SIG-M5 treated with dmso at 0.1 percent for 504 hours (cell line): ENCODE results near the gene IFT88.
"Not testable (repeated sequence)": the region's sequence is repeated elsewhere in the genome, so short reads cannot be mapped to it uniquely, and the experiment has no call there.

ENCODE experiments used
- DNase-seq: peaks from one replicate; lab custom pipeline; 2025; ENCODE audit not compliant: unreplicated experiment; lab: John Stamatoyannopoulos, UW

IFT88 gene

GRCh38 chr13:20616059-20616797 lies 49.3 kb downstream of the IFT88 start:
- no peak for DNase-seq

GRCh38 chr13:20623000-20623399 lies 56.0 kb downstream of the IFT88 start:
- DNase-seq, result no peak

- no peak for DNase-seq
Measured at GRCh38 chr13:20624213-20624612, 57.3 kb downstream of the IFT88 start.

- DNase-seq, result no peak
Measured at GRCh38 chr13:20633802-20634201, 66.8 kb downstream of the IFT88 start.

- DNase-seq, result no peak
Measured at GRCh38 chr13:20636079-20636478, 69.1 kb downstream of the IFT88 start.

GRCh38 chr13:20637811-20638210 lies 70.9 kb downstream of the IFT88 start:
- DNase-seq, result no peak

GRCh38 chr13:20647758-20648157 lies 80.8 kb downstream of the IFT88 start:
- no peak for DNase-seq

GRCh38 chr13:20652946-20653345 lies 86.0 kb downstream of the IFT88 start:
- no peak for DNase-seq

- no peak for DNase-seq
Measured at GRCh38 chr13:20654156-20654555, 87.2 kb downstream of the IFT88 start.

- DNase-seq, result no peak
Measured at GRCh38 chr13:20658451-20659040, 91.6 kb downstream of the IFT88 start.

GRCh38 chr13:20664351-20664750 lies 97.4 kb downstream of the IFT88 start:
- no peak for DNase-seq

GRCh38 chr13:20666948-20667347 lies 100.0 kb downstream of the IFT88 start:
- DNase-seq, result no peak

GRCh38 chr13:20667857-20668437 lies 101.0 kb downstream of the IFT88 start:
- DNase-seq, result no peak

GRCh38 chr13:20669162-20669561 lies 102.2 kb downstream of the IFT88 start:
- DNase-seq, result no peak

GRCh38 chr13:20671789-20672188 lies 104.8 kb downstream of the IFT88 start:
- no peak for DNase-seq

- DNase-seq, result peak; percentile 2
Measured at GRCh38 chr13:20672772-20673171, 105.8 kb downstream of the IFT88 start.

GRCh38 chr13:20673715-20674114 lies 106.8 kb downstream of the IFT88 start:
- DNase-seq, result no peak

- DNase-seq, result no peak
Measured at GRCh38 chr13:20676213-20676612, 109.3 kb downstream of the IFT88 start.

GRCh38 chr13:20678606-20679005 lies 111.6 kb downstream of the IFT88 start:
- not testable (repeated sequence) for DNase-seq

GRCh38 chr13:20679879-20680278 lies 112.9 kb downstream of the IFT88 start:
- DNase-seq, result no peak

- no peak for DNase-seq
Measured at GRCh38 chr13:20680416-20681080, 113.6 kb downstream of the IFT88 start.

GRCh38 chr13:20681481-20681880 lies 114.5 kb downstream of the IFT88 start:
- DNase-seq, result not testable (repeated sequence)
